OCI-LY1 (cell line): ENCODE measurements around the gene RSPH6A.

Experiments used
- H2AFZ ChIP-seq: fragments of 200-600 bp; sonication (generic), shearing (Covaris generic); 2 replicates; pipeline ENCODE4 v1.6.0; 2014; ENCODE audit warnings: antibody characterized with exemption, mild to moderate bottlenecking, low read length
- H3F3A ChIP-seq: fragments of 200-600 bp; sonication (generic), shearing (Covaris generic); 2 replicates; pipeline ENCODE4 v1.6.0; 2014; ENCODE audit warnings: mild to moderate bottlenecking, antibody characterized with exemption, low read length, moderate library complexity; ENCODE audit not compliant: insufficient read depth
- H3K27ac ChIP-seq: fragments of 200-600 bp; sonication (generic); 2 replicates; pipeline ENCODE4 v1.5.1; 2014; ENCODE audit warnings: low read length, mixed run types, mild to moderate bottlenecking, low read depth; ENCODE audit not compliant: poor library complexity, severe bottlenecking
- H3K27me3 ChIP-seq: fragments of 200-600 bp; sonication (generic); 2 replicates; pipeline ENCODE4 v1.6.0; 2014; ENCODE audit warnings: antibody characterized with exemption, mild to moderate bottlenecking, low read length, moderate library complexity; ENCODE audit not compliant: insufficient read depth
- H3K36me3 ChIP-seq: fragments of 200-600 bp; sonication (generic); 2 replicates; pipeline ENCODE4 v1.6.1; 2014; ENCODE audit warnings: mild to moderate bottlenecking, antibody characterized with exemption, low read length, moderate library complexity, mixed read lengths; ENCODE audit not compliant: insufficient read depth
- H3K4me1 ChIP-seq: fragments of 200-600 bp; sonication (generic); 2 replicates; pipeline ENCODE4 v1.5.1; 2014; ENCODE audit warnings: mild to moderate bottlenecking, low read length, moderate library complexity; ENCODE audit not compliant: insufficient read depth, severe bottlenecking
- H3K4me2 ChIP-seq: fragments of 200-600 bp; sonication (generic), shearing (Covaris generic); 2 replicates; pipeline ENCODE4 v1.6.1; 2014; ENCODE audit warnings: low read length
- H3K4me3 ChIP-seq: fragments of 200-600 bp; sonication (generic); 2 replicates; pipeline ENCODE4 v1.5.1; 2014; ENCODE audit warnings: low read length, low read depth, mild to moderate bottlenecking, mixed read lengths; ENCODE audit not compliant: poor library complexity, severe bottlenecking
- H3K79me2 ChIP-seq: fragments of 200-600 bp; shearing (Covaris generic); 2 replicates; pipeline ENCODE4 v1.6.1; 2016; ENCODE audit warnings: mixed run types, low read length, mixed read lengths; ENCODE audit not compliant: insufficient read depth
- H3K9ac ChIP-seq: fragments of 200-600 bp; sonication (generic), shearing (Covaris generic); 2 replicates; pipeline ENCODE4 v1.6.1; 2014; ENCODE audit warnings: mild to moderate bottlenecking, low read length, mixed read lengths
- H3K9me2 ChIP-seq: fragments of 200-600 bp; sonication (generic), shearing (Covaris generic); 2 replicates; pipeline ENCODE4 v1.6.1; 2014; ENCODE audit warnings: low read depth, mild to moderate bottlenecking, low read length, mixed read lengths
- H3K9me3 ChIP-seq: fragments of 200-600 bp; shearing (Covaris generic); 2 replicates; pipeline ENCODE4 v1.6.1; 2014; ENCODE audit warnings: low read length, mixed read lengths
- H4K20me1 ChIP-seq: fragments of 200-600 bp; sonication (generic), shearing (Covaris generic); 2 replicates; pipeline ENCODE4 v1.6.0; 2016; ENCODE audit warnings: mild to moderate bottlenecking, low read length; ENCODE audit not compliant: insufficient read depth
- CTCF ChIP-seq: fragments of 200-600 bp; sonication (generic), shearing (Covaris generic); IDR thresholded peaks from 2 replicates; pipeline ENCODE4 v1.5.1; 2017; ENCODE audit warnings: mild to moderate bottlenecking, antibody characterized with exemption, low read length, moderate library complexity, mixed read lengths
- EZH2 ChIP-seq: fragments of 200-600 bp; sonication (generic), shearing (Covaris generic); IDR thresholded peaks from 2 replicates; pipeline ENCODE4 v1.8.0; 2017; ENCODE audit warnings: borderline replicate concordance, mixed run types, mild to moderate bottlenecking, antibody characterized with exemption, low read length, moderate library complexity, mixed read lengths

The RSPH6A gene

DNA sequence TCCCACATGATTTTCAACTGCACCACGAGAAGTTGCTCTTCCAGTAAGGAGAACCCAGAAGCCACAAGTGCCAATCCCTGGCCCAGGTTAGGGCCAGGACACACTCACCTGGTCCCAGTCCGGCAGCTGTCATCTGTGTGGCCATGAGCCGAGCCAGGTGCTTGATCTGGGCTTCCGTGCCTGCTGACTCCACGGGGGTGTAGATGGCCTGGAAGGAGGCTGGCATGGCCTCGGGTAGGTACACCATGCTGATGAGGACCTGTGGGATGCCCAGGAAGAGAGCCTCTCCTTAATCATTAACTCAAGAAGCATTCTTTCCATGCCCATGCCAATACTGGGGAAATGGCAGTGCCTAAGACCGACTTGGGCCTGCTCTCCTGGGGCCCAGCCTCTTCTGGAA lies 19.9 kb upstream of the RSPH6A start:
- no peak overlapping the region for H3K4me3 ChIP-seq
- H3K27me3 ChIP-seq, result no peaks in the 10 kb centered on the region
- no peak for TF ChIP-seq EZH2
- no peak for TF ChIP-seq CTCF
- no peaks in the 10 kb centered on the region for H4K20me1 ChIP-seq
- no peaks in the 10 kb centered on the region for H3K79me2 ChIP-seq
- H3K4me2 ChIP-seq, result no peak overlapping the region
- H3K36me3 ChIP-seq, result peaks cover 89% of the 10 kb centered on the region
- no peaks in the 10 kb centered on the region for H3K4me1 ChIP-seq
- no peak overlapping the region for H3K9ac ChIP-seq
- no peaks in the 10 kb centered on the region for H3F3A ChIP-seq
- H3K9me2 ChIP-seq, result no peaks in the 10 kb centered on the region
- no peak overlapping the region for H2AFZ ChIP-seq
- no peaks in the 10 kb centered on the region for H3K9me3 ChIP-seq
- H3K27ac ChIP-seq, result no peak overlapping the region

GRCh38 chr19:45828945-45829344 lies 13.8 kb upstream of the RSPH6A start:
- no peak overlapping the region for H3K27ac ChIP-seq
- TF ChIP-seq EZH2 (no peak), CTCF (no peak)
- no peaks in the 10 kb centered on the region for H3K9me3 ChIP-seq
- no peak overlapping the region for H3K4me3 ChIP-seq
- H3F3A ChIP-seq, result no peaks in the 10 kb centered on the region
- H3K36me3 ChIP-seq, result peaks cover 86% of the 10 kb centered on the region
- H3K9me2 ChIP-seq, result no peaks in the 10 kb centered on the region
- H3K9ac ChIP-seq, result no peak overlapping the region
- H3K4me1 ChIP-seq, result peaks cover 14% of the 10 kb centered on the region
- no peaks in the 10 kb centered on the region for H3K79me2 ChIP-seq
- H2AFZ ChIP-seq, result no peak overlapping the region
- H3K4me2 ChIP-seq, result no peak overlapping the region
- H3K27me3 ChIP-seq, result no peaks in the 10 kb centered on the region
- no peaks in the 10 kb centered on the region for H4K20me1 ChIP-seq

- no peaks in the 10 kb centered on the region for H3K27me3 ChIP-seq
- H3K4me1 ChIP-seq, result peaks cover 18% of the 10 kb centered on the region
- no peak overlapping the region for H2AFZ ChIP-seq
- no peaks in the 10 kb centered on the region for H3K9me2 ChIP-seq
- no peak overlapping the region for H3K4me2 ChIP-seq
- H4K20me1 ChIP-seq, result no peaks in the 10 kb centered on the region
- H3K9ac ChIP-seq, result no peak overlapping the region
- no peak for TF ChIP-seq EZH2
- no peak overlapping the region for H3K4me3 ChIP-seq
- no peak overlapping the region for H3K27ac ChIP-seq
- no peaks in the 10 kb centered on the region for H3F3A ChIP-seq
- H3K79me2 ChIP-seq, result no peaks in the 10 kb centered on the region
- H3K9me3 ChIP-seq, result no peaks in the 10 kb centered on the region
- peaks cover 84% of the 10 kb centered on the region for H3K36me3 ChIP-seq
Observed at GRCh38 chr19:45828523-45828922, 13.4 kb upstream of the RSPH6A start.

- H3K27ac ChIP-seq, result no peak overlapping the region
- no peak overlapping the region for H3K9ac ChIP-seq
- TF ChIP-seq EZH2, result no peak
- no peak for TF ChIP-seq CTCF
- no peaks in the 10 kb centered on the region for H3K9me2 ChIP-seq
- peaks cover 27% of the 10 kb centered on the region for H3K4me1 ChIP-seq
- no peaks in the 10 kb centered on the region for H3K79me2 ChIP-seq
- no peaks in the 10 kb centered on the region for H4K20me1 ChIP-seq
- H2AFZ ChIP-seq, result no peak overlapping the region
- H3K4me3 ChIP-seq, result no peak overlapping the region
- H3F3A ChIP-seq, result no peaks in the 10 kb centered on the region
- H3K36me3 ChIP-seq, result peaks cover 88% of the 10 kb centered on the region
- H3K27me3 ChIP-seq, result no peaks in the 10 kb centered on the region
- H3K9me3 ChIP-seq, result no peaks in the 10 kb centered on the region
- H3K4me2 ChIP-seq, result no peak overlapping the region
Observed at GRCh38 chr19:45827459-45828093, 12.5 kb upstream of the RSPH6A start.
